ENCODE measurements around the gene MLKL.

DNA sequence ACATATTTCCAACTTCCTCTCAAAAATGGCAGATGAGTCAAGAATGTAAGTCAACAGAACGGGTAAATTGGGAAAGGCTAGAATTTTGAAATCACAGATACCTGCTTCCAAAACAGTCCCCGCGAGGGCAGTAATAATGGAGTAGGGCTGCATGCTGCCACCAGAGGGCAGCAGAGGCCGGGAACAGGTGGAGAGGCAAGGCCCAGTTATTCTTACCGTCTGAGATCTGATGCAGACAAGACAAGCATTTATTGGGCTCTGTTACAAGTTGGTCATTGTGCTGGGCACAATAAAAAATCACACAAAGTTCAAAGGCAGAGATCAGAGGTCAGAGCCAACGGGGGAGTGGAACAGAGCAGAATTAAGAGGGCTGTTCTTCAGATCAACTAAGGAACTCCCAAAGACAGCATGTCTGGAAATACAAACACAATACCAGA is 8.8 kb upstream of the MLKL start:
- peak; percentile 92 for TF ChIP-seq CTCF (IDR thresholded peaks at IDR 0.05; ENCODE audit: low read length)
- no peak for TF ChIP-seq EZH2 (IDR thresholded peaks at IDR 0.05; ENCODE audit: borderline replicate concordance, low read length)

Data from OCI-LY1 (cell line).